NCI-H345 treated with DMSO at 0.1 percent for 48 hours (cell line): ENCODE measurements around the gene ENAH.
A peak's percentile ranks its signal among the peaks of the same experiment; 100 is the strongest.
"Not testable (repeated sequence)": the region's sequence is repeated elsewhere in the genome, so short reads cannot be mapped to it uniquely, and the experiment has no call there.

Experiments
- DNase-seq: peaks from one replicate; lab custom pipeline; 2025; ENCODE audit not compliant: unreplicated experiment; lab: John Stamatoyannopoulos, UW

Gene ENAH

GRCh38 chr1:225476100-225476511 lies 176.8 kb downstream of the ENAH start:
- no peak for DNase-seq

GRCh38 chr1:225474986-225475820 lies 177.7 kb downstream of the ENAH start:
- DNase-seq, result peak; percentile 46

- DNase-seq, result no peak
Observed at GRCh38 chr1:225474439-225474985, 178.4 kb downstream of the ENAH start.

- DNase-seq, result not testable (repeated sequence)
Observed at GRCh38 chr1:225473676-225474438, 179.1 kb downstream of the ENAH start.

GRCh38 chr1:225473266-225473665 lies 179.7 kb downstream of the ENAH start:
- DNase-seq, result not testable (repeated sequence)

GRCh38 chr1:225471453-225472301 lies 181.2 kb downstream of the ENAH start:
- DNase-seq, result no peak

- DNase-seq, result no peak
Observed at GRCh38 chr1:225471109-225471452, 181.8 kb downstream of the ENAH start.

GRCh38 chr1:225470211-225471108 lies 182.5 kb downstream of the ENAH start:
- no peak for DNase-seq

GRCh38 chr1:225469051-225469450 lies 183.9 kb downstream of the ENAH start:
- DNase-seq, result no peak

- DNase-seq, result no peak
Observed at GRCh38 chr1:225468270-225469020, 184.5 kb downstream of the ENAH start.

- no peak for DNase-seq
Observed at GRCh38 chr1:225467193-225468020, 185.5 kb downstream of the ENAH start.

GRCh38 chr1:225466848-225467192 lies 186.1 kb downstream of the ENAH start:
- DNase-seq, result no peak

GRCh38 chr1:225465793-225466517 lies 187.0 kb downstream of the ENAH start:
- no peak for DNase-seq

GRCh38 chr1:225464851-225465792 lies 187.8 kb downstream of the ENAH start:
- no peak for DNase-seq

- DNase-seq, result peak; percentile 88
Observed at GRCh38 chr1:225462714-225463574, 190.0 kb downstream of the ENAH start.

- no peak for DNase-seq
Observed at GRCh38 chr1:225462429-225462713, 190.6 kb downstream of the ENAH start.
